VCaP (cell line): ENCODE measurements around the gene ANO6.

ENCODE experiments used
- H3K27ac ChIP-seq: fragments of 450-650 bp; 2 replicates; pipeline ENCODE4 v1.5.1; 2017
- TF ChIP-seq, protein P1 (sequence below): fragments of 450-650 bp; conservative IDR thresholded peaks from 2 replicates; pipeline ENCODE4 v1.5.1; 2017; ENCODE audit warnings: mild to moderate bottlenecking, moderate library complexity

The ANO6 gene

DNA sequence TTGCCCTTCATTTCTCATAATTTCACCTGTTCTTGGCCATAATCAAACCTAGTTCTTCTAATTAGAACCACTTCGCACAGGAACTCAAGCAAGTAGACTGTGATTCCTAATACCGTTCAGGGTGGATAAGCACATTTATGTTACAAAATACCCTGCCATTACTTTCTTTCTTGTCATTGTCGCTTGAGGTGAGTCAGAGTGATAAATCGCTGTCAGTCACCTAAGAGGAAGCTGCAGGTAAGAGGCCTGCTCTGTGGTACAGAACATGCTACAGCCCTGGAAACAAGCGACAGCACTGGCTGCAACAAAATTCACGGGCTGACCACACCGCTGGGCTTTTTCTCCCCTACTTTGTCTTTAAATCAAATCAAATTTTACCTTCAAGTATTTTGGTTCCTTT, 218.2 kb downstream of the ANO6 start:
- no peak overlapping the region for H3K27ac ChIP-seq
- TF ChIP-seq, protein P1, sequence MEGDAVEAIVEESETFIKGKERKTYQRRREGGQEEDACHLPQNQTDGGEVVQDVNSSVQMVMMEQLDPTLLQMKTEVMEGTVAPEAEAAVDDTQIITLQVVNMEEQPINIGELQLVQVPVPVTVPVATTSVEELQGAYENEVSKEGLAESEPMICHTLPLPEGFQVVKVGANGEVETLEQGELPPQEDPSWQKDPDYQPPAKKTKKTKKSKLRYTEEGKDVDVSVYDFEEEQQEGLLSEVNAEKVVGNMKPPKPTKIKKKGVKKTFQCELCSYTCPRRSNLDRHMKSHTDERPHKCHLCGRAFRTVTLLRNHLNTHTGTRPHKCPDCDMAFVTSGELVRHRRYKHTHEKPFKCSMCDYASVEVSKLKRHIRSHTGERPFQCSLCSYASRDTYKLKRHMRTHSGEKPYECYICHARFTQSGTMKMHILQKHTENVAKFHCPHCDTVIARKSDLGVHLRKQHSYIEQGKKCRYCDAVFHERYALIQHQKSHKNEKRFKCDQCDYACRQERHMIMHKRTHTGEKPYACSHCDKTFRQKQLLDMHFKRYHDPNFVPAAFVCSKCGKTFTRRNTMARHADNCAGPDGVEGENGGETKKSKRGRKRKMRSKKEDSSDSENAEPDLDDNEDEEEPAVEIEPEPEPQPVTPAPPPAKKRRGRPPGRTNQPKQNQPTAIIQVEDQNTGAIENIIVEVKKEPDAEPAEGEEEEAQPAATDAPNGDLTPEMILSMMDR = no peak

DNA sequence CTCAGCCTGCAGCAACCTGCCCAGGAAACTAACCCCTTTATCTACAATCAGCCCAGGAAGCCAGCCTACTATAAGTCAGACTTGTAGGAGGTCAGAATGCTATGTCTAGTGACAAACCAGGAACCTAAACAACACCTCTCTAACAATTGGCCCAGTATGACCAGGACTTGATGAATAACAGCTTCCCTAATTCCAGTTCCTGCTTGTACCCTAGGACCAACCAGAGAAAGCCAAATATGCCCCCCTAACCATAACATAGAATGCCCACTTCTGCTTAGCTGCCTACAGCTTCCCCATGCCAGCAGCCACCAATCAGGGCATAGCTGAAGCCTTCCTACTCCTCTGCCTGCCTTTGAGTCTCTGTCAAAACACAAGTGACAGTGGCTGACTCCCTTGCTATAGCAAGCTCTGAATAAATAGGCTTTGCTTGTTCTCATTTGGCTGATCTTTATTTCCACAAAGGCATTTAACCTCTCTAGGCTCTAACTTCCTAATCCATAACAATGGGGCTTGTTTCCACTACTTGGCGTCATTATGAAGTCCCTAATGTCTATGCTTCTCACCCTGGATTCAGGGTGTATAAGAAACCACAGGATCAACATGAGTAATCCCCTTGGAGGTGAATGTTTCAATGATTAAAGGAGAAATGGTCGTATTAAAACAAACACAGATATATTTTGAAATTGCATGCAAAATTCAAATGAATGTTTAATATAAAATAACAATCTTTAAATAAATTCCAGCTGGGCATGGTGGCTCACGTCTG, 220.2 kb downstream of the ANO6 start:
- TF ChIP-seq, protein P1 = no peak
- H3K27ac ChIP-seq = no peak overlapping the region

DNA sequence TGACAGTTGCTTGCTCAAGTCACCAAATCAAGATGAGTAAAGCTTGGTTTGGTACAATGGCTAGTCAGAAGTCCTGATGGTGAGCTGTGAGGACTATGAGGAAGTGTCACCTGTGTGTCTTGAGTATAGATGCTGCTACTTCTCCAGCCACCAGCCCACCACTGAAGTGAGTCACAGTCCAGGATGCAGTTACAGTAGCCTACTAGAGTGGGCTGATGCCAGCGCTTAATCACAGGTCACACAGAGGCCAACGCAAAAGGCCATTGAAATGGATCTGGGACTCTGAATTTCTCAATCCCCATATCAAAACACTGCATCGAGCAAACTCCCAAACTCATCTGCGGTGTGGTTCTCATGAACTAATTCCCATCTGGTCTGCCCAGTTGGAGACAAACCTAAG, 223.1 kb downstream of the ANO6 start:
- TF ChIP-seq, protein P1 = no peak
- H3K27ac ChIP-seq = no peak overlapping the region

DNA sequence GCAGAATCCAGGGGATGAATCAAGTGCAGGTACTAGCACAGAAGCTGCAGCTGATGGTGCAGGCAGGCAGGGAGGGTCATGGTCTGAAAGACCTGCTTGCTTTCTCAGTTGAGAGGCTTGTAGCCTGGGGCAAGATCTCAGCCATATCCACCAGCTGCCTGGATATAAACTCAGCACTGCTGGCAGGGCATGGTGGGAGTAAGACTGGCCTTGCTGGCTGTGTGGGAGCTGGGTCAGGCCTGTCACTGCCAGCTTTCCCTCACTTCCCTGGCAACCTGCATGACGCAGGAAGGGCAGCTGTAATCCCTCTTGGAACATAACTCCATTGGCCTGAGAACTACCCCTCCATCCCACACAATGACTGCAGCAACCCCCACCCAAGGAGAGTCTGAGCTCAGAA, 230.1 kb downstream of the ANO6 start:
- TF ChIP-seq, protein P1 = no peak

DNA sequence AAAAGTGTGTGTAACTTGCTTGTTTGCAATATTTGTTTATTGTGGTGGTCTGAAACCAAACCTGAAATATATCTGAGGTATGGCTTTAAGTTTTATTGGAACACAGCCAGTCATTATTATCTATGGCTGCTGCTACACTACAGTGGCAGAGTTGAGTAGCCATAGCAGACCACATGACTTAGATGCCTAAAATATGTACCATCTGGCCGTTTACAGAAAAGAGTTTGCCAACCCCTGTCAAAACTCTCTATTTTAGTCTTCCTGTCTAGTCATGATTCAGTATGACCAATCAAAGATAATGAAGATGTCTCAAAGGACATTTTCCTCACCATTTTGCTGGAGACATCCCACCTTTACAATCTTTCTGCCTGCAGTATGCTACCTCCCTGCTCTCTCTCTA, 242.3 kb downstream of the ANO6 start:
- TF ChIP-seq, protein P1 = no peak
- no peak overlapping the region for H3K27ac ChIP-seq

More for the DNA sequence above, 230.1 kb downstream of the ANO6 start:
- H3K27ac ChIP-seq = no peak overlapping the region

DNA sequence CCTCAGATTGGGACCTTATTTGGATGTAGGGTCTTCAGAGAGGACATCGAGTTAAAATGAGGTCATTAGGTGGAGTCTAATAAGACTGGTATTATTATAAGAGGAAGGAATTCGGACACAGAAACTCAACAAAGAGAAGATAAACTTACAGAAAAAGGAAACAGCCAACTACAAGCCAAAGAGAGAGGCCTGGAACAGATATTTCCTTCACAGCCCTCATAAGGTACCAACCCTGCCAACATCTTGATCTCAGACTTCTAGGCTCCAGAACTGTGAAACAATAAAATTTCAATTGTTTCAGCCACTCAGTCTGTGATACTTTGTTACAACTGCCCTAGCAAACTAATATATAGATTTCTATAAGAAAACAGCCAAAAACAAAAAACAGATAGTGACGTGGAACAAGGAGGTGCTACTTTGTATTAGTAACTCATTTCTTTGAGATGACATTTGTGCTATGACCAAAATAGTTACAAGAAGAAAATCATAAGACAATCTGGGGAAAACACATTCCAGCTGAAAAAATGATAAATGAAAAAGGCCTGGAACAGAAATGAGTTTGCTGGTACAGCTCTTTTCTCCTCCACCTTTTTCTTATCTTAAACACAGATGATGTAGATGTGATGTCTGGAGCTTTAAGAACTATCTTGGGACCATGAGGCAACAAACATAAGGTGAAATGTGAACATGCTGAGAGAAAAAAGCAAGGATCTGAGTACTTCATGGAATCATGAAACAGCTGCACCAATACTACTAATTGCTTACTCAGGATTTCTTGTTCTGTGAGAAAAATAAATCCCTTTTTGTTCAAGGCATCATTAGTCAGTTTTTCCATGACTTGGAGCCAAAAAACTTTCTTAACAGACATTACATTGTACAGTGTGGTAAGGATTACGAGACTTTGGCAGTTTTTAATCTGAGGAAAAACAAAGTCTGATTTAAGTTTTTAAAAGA, 243.2 kb downstream of the ANO6 start:
- TF ChIP-seq, protein P1 = no peak
- H3K27ac ChIP-seq = no peak overlapping the region

DNA sequence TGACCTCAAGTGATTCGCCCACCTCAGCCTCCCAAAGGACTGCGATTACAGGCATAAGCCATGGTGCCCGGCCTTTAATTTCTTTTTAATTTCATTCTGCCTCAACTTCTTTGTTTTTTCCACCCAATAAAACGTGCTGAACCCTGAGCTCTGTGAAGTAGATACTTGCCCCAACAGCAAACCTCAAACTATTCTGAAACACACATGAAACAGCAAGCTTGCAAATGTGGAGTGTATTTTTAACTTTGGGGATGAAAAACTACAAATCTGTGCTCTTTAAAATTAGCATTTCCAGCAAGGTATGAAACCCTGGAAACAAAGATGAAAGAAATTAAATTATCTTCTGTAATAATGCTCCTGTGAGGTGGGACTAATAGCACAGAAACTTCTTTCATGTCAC, 246.6 kb downstream of the ANO6 start:
- TF ChIP-seq, protein P1 = no peak
- no peak overlapping the region for H3K27ac ChIP-seq
